GM12878 (cell line): ENCODE measurements around the gene ZNF391. TPM values are rescaled to one million over a fixed set of nuclear protein-coding genes. Genes with fewer than 3 reads are reported as not detected.

Source experiments
- ATAC-seq: fragments of 200-7000 bp; cut with Tn5 transposase; 3 replicates; pipeline ENCODE4 v1.9.1; 2020; ENCODE audit warnings: mild to moderate bottlenecking, moderate library complexity
- BruUV-seq: library from RNA; stranded (reverse); fragments of 400-500 nt; replicated peaks from 2 replicates; lab custom pipeline; 2021; lab: Mats Ljungman, UMichigan
- CTCF ChIA-PET: fragments of 300-600 bp; sonication (Branson Sonifier 250); formaldehyde crosslinking; extraction: SDS; loops from one replicate; lab custom pipeline; 2021; ENCODE audit warnings: inconsistent platforms; lab: Yijun Ruan, JAX
- POLR2A ChIA-PET: fragments of 350-600 bp; formaldehyde crosslinking; extraction: SDS; loops from one replicate; lab custom pipeline; 2021; ENCODE audit warnings: inconsistent platforms; lab: Charles Lee
- RAD21 ChIA-PET: fragments of 300-600 bp; sonication (Branson Sonifier 250); formaldehyde crosslinking; loops from one replicate; lab custom pipeline; 2023; ENCODE audit warnings: antibody characterized with exemption; ENCODE audit not compliant: unreplicated experiment; lab: Charles Lee
- SMC1A ChIA-PET: fragments of 300-600 bp; sonication (Branson Sonifier 250); formaldehyde crosslinking; loops from one replicate; lab custom pipeline; 2023; ENCODE audit not compliant: unreplicated experiment, uncharacterized antibody; lab: Charles Lee
- DNase-seq: peaks from one replicate; pipeline ENCODE4 v3.0.0-alpha.2; 2011; ENCODE audit warnings: low read depth, low spot score
- FAIRE-seq: peaks from 3 replicates; lab custom pipeline; 2011; peaks lifted over from hg19 to GRCh38; lab: Jason Lieb, UNC
- H2AFZ ChIP-seq: 2 replicates; pipeline ENCODE4 v1.6.0; 2011; ENCODE audit warnings: low read depth, low read length, control low read depth; ENCODE audit not compliant: control insufficient read depth
- H3K27ac ChIP-seq: 2 replicates; pipeline ENCODE4 v1.5.1; 2011; ENCODE audit warnings: control low read depth; ENCODE audit not compliant: control insufficient read depth, insufficient read depth
- H3K27me3 ChIP-seq, 2 experiments: replicated peaks in 1 of 2; 2 replicates each; pipeline versions ENCODE4 v1.6.0 to v1.6.1; 2011; ENCODE audit warnings: low read length in 1 of 2; ENCODE audit not compliant: control insufficient read depth in 2 of 2, insufficient read depth in 2 of 2
- H3K36me3 ChIP-seq, 2 experiments: 2 replicates each; pipeline ENCODE4 v1.5.1; 2011; ENCODE audit warnings: low read length in 1 of 2; ENCODE audit not compliant: control insufficient read depth in 2 of 2, insufficient read depth in 2 of 2
- H3K4me1 ChIP-seq: 2 replicates; pipeline ENCODE4 v1.6.1; 2011; ENCODE audit warnings: mild to moderate bottlenecking, low read length, moderate library complexity, mixed read lengths; ENCODE audit not compliant: control insufficient read depth, insufficient read depth
- H3K4me2 ChIP-seq: 2 replicates; pipeline ENCODE4 v1.6.0; 2011; ENCODE audit warnings: control low read depth; ENCODE audit not compliant: control insufficient read depth, insufficient read depth
- H3K4me3 ChIP-seq: fragments of 200-600 bp; sonication (generic); 2 replicates; pipeline ENCODE4 v1.5.1; 2016
- H3K79me2 ChIP-seq: 2 replicates; pipeline ENCODE4 v1.6.0; 2011; ENCODE audit warnings: low read length; ENCODE audit not compliant: control insufficient read depth, insufficient read depth
- H3K9ac ChIP-seq: 2 replicates; pipeline ENCODE4 v1.8.0; 2011; ENCODE audit warnings: low read length, control low read depth, mixed read lengths; ENCODE audit not compliant: control insufficient read depth, insufficient read depth
- H3K9me3 ChIP-seq: replicated peaks from 3 replicates; pipeline ENCODE4 v1.5.1; 2011; ENCODE audit warnings: mild to moderate bottlenecking, low read length; ENCODE audit not compliant: control insufficient read depth, insufficient read depth
- H4K20me1 ChIP-seq: 2 replicates; pipeline ENCODE4 v1.6.0; 2011; ENCODE audit not compliant: control insufficient read depth, insufficient read depth
- CEBPB ChIP-seq, 2 experiments: fragments of 150-350 bp in 1 of 2; IDR thresholded peaks; 2 replicates each; pipeline ENCODE4 v1.6.1; 2012 to 2014; ENCODE audit warnings: low read depth in 2 of 2, low read length in 2 of 2, borderline replicate concordance in 1 of 2, inconsistent platforms in 1 of 2
- GABPA ChIP-seq: IDR thresholded peaks from 2 replicates; pipeline ENCODE4 v1.6.1; 2014; ENCODE audit warnings: antibody characterized with exemption, low read depth, mild to moderate bottlenecking, inconsistent platforms
- HCFC1 ChIP-seq: fragments of 150-350 bp; IDR thresholded peaks from 2 replicates; pipeline ENCODE4 v1.6.1; 2014; ENCODE audit warnings: low read length
- IKZF1 ChIP-seq: fragments of 450-650 bp; conservative IDR thresholded peaks from 2 replicates; pipeline ENCODE4 v1.6.1; 2017; ENCODE audit warnings: antibody characterized with exemption, mild to moderate bottlenecking
- JUNB ChIP-seq: IDR thresholded peaks from 2 replicates; pipeline ENCODE4 v1.6.1; 2016; ENCODE audit warnings: antibody characterized with exemption, mild to moderate bottlenecking
- MLLT1 ChIP-seq: fragments of 450-650 bp; IDR thresholded peaks from 2 replicates; pipeline ENCODE4 v1.6.1; 2016; ENCODE audit warnings: mild to moderate bottlenecking
- RCOR1 ChIP-seq: conservative IDR thresholded peaks from 2 replicates; pipeline ENCODE4 v1.6.1; 2012; ENCODE audit warnings: low read depth, low read length, improper control_type of control experiment
- SIX5 ChIP-seq: IDR thresholded peaks from 2 replicates; pipeline ENCODE4 v1.6.1; 2011; ENCODE audit warnings: mild to moderate bottlenecking, low read depth, low read length, moderate library complexity; ENCODE audit not compliant: severe bottlenecking
- SREBF1 ChIP-seq: IDR thresholded peaks from 2 replicates; pipeline ENCODE4 v1.6.1; 2012; ENCODE audit warnings: mild to moderate bottlenecking, low read length
- SUZ12 ChIP-seq: fragments of 200-600 bp; sonication (generic); IDR thresholded peaks from one replicate; pipeline ENCODE4 v1.6.1; 2018; ENCODE audit warnings: antibody characterized with exemption, mild to moderate bottlenecking; ENCODE audit not compliant: unreplicated experiment
- ZBTB11 ChIP-seq: fragments of 450-650 bp; formaldehyde crosslinking; IDR thresholded peaks from 2 replicates; pipeline ENCODE4 v1.5.0; 2022; ENCODE audit warnings: mild to moderate bottlenecking, missing genetic modification characterization
- WGBS: methylation state at CpG from one replicate; pipeline ENCODE4 v1.1.6; 2016; ENCODE audit warnings: low lambda C conversion rate; ENCODE audit not compliant: insufficient replicate concordance, insufficient coverage; ENCODE audit errors: missing lambda C conversion rate; 5-methylcytosine and 5-hydroxymethylcytosine counted together
- in situ Hi-C: fragments of 300-500 bp; cut with MboI; formaldehyde crosslinking; loops from 9 replicates; pipeline ENCODE4 v1.14.3; 2018; ENCODE audit warnings: mixed read lengths
- intact Hi-C: fragments of 100-400 bp; cut with micrococcal nuclease; formaldehyde crosslinking; loops from one replicate; pipeline ENCODE4 v1.14.2; 2022; ENCODE audit not compliant: unreplicated experiment
- polyA plus RNA-seq, 11 experiments: library from polyadenylated mRNA; depleted of rRNA in 4 of 11; unstranded in 6 of 11; stranded (reverse) in 5 of 11; fragments of >200 nt; fragmentation: Nextera tagmentation in 4 of 11; fragmentation: Illumina TruSeq in 1 of 11; extraction: Ambion mirVana in 4 of 11; extraction: Trizol in 1 of 11; gene quantifications; 1 replicate in 1 of 11; 2 replicates in 10 of 11; pipeline versions ENCODE4 v1.2.1 to v1.2.3, GENCODE V29; 2011 to 2016; ENCODE audit warnings: inconsistent platforms in 2 of 11, missing spikeins in 2 of 11, low read depth in 1 of 11
- total RNA-seq, 4 experiments: library from RNA; depleted of rRNA in 3 of 4; stranded (reverse); fragments of >200 nt in 3 of 4; fragmentation: Illumina TruSeq in 1 of 4; extraction: Trizol in 1 of 4; gene quantifications; 2 replicates each; pipeline versions ENCODE4 v1.2.1 to v1.2.3, GENCODE V29; 2013 to 2021

The ZNF391 gene
- total and polyA plus RNA-seq, 10 of the 15 experiments (the other 5 are each of a cell fraction or from before 2014, with no cell fraction given): 0.42 to 1.9 (median 1.0) TPM

- intact Hi-C loops (no loop called here), in situ Hi-C loops (no loop called here)
- ChIA-PET CTCF (no interaction called here), POLR2A (no interaction called here), SMC1A (interaction anchor here (0.7 kb wide), 1 partner anchor 43 kb away, joined by 3 read pairs; no protein-coding TSS in a partner anchor), RAD21 (no interaction called here)
- Histone ChIP-seq H3K4me3 (no peak overlapping the region), H3K4me2 (no peak overlapping the region), H3K27ac (no peak overlapping the region), H3K4me1 (no peaks in the 10 kb centered on the region), H3K27me3 (no peaks in the 10 kb centered on the region), H3K9ac (no peak overlapping the region), H2AFZ (no peak overlapping the region), H4K20me1 (no peaks in the 10 kb centered on the region), H3K36me3 (no peaks in the 10 kb centered on the region), H3K79me2 (no peaks in the 10 kb centered on the region), H3K9me3 (no peaks in the 10 kb centered on the region; the same call in 1 of the 3 replicates)
- no peak for FAIRE-seq
- TF ChIP-seq JUNB (no peak), IKZF1 (no peak), HCFC1 (no peak), MLLT1 (no peak), CEBPB (IDR thresholded peaks at IDR 0.05; ENCODE audit: borderline replicate concordance in 1 of 2, low read depth in 2 of 2, low read length in 2 of 2) (no peak), SUZ12 (no peak)
- DNase-seq: no peak
- ATAC-seq: no peak
- no TSS peak for BruUV-seq
- WGBS: 52% methylated on average over 4 of the region's 4 CpGs
These were observed 37.6 kb downstream of the ZNF391 start for GRCh38 chr6:27426045-27426620.

- RAD21 ChIA-PET: no interaction called here
- SMC1A ChIA-PET: no interaction called here
- H3K4me2 ChIP-seq: no peak overlapping the region
- ATAC-seq (no peak), FAIRE-seq (no peak), DNase-seq (no peak)
- CTCF ChIA-PET: no interaction called here
- H3K27ac ChIP-seq: no peak overlapping the region
- no peak overlapping the region for H2AFZ ChIP-seq
- no peaks in the 10 kb centered on the region for H3K79me2 ChIP-seq
- no peak overlapping the region for H3K9ac ChIP-seq
- WGBS: 24% methylated on average over 4 of the region's 4 CpGs
- H3K9me3 ChIP-seq: no peaks in the 10 kb centered on the region; the same call in 1 of the 3 replicates
- BruUV-seq: no TSS peak
- H4K20me1 ChIP-seq: no peaks in the 10 kb centered on the region
- in situ Hi-C loops: no loop called here
- POLR2A ChIA-PET: no interaction called here
- H3K27me3 ChIP-seq: no peaks in the 10 kb centered on the region
- H3K4me3 ChIP-seq: no peak overlapping the region
- H3K36me3 ChIP-seq: no peaks in the 10 kb centered on the region
- no peaks in the 10 kb centered on the region for H3K4me1 ChIP-seq
- intact Hi-C loops: no loop called here
- TF ChIP-seq RCOR1 (no peak), SIX5 (no peak), GABPA (no peak), ZBTB11 (CRISPR knock-in tag) (no peak), SREBF1 (no peak)
These were observed 39.9 kb downstream of the ZNF391 start for GRCh38 chr6:27428502-27428901.
